DMS79 (cell line): ENCODE results near the gene KLF7.

Experiments
- DNase-seq: peaks from one replicate; lab custom pipeline; 2025; lab: John Stamatoyannopoulos, UW

Gene KLF7

DNA sequence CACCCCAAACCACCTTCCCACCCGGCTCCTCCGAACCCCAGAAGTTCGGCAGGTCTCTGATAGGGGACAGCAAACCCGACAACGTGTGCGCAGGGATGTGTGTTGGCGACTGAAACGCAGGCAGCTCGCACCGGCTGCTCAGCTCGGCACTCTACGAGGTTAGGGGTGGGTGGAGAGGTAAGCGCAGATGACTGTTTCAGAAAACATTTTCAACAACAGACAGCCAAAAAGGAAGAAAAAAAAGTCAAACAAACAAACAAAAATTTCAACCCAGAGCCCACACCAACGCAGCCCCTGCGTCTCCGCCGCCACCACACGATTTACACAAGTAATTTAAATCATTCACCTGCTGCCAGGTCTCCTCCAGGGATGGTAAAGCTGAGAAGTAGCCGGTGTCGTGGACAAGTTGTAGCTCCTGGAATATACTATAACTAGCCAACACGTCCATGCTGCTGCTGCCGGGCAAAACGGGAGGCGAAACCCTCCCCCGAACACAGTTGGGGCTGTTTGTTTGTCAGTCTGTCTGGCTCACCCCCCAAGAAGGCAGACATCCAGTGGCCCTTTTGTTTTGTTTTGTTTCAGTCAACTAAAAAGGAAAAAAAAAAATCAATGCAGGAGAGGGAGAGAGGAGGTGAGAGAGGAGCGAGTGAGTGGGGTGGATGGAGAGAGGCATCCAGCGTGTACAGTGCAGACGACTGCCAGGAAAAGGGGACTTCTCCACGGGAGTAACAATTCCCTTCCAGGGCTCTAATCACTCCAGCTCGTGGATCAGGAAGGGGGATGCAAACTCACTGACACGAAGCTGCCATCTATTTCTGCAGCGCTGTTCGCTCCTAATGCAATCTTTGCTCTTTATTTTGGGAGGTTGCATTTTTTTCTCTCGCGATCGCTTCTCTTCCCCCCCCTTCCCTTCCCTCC lies at the start of gene KLF7:
Gene KLF7, minus strand, starts transcription at position 828 of the 918 bp plus-strand sequence. Its CDS starts 380 bp downstream, at position 448.
- peak; percentile 57 for DNase-seq

DNA sequence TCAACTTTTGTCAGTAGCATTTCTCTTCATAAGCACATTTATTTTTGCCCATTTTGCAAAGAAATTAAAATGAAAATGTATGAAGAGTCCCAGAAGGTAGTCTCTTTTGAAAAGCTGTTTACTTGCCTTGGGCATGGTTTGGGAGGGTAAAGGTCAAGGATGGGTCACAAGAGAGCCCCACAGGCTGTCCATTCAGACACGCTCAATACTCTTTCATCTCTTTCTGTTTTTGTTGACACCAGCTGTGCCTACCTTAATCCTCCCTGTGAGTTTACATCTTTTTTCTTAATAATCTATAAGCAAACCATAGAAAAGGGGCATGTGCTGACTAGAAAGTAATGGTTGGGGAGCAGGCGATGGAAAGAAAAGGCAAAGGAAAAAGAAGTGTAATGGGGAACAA lies 49.6 kb upstream of the KLF7 start:
- no peak for DNase-seq

DNA sequence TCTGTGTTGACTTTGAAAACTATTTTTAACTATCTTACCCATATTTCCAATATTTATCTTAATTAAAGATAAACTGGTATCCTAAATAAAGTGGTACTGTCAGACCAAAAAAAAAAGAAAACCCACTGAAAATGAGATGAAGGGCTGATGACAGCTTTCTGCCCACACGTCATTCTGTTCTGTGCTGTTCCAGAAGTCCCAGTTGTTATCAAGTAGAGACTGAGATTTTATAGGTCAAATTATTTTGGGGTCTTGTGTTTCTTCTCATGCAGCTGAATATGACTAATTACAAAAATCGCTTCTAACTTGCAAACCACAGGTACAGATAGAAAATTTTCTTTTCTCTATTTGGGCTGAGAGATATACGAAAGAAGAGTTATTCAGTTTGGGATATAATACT lies 48.7 kb upstream of the KLF7 start:
- DNase-seq = no peak

DNA sequence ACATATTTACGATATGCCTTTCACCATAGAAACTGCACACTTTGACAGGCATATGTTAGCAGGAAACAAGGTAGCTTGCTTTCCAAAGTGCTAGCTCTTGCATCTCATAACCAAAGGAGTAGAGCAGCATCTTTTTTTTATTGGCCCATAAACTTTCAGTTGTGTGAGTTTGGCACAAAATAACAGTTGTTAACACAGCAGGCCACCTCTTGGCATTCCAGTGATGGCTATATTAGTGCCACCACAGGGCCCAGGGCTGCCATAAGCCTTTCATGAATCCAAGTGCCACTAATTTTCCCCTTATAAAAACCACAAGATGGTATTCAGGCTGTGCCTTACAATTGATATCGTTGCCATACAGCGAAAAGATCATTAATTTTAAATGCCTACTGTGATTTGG lies 40.3 kb upstream of the KLF7 start:
- DNase-seq = peak; percentile 62

DNA sequence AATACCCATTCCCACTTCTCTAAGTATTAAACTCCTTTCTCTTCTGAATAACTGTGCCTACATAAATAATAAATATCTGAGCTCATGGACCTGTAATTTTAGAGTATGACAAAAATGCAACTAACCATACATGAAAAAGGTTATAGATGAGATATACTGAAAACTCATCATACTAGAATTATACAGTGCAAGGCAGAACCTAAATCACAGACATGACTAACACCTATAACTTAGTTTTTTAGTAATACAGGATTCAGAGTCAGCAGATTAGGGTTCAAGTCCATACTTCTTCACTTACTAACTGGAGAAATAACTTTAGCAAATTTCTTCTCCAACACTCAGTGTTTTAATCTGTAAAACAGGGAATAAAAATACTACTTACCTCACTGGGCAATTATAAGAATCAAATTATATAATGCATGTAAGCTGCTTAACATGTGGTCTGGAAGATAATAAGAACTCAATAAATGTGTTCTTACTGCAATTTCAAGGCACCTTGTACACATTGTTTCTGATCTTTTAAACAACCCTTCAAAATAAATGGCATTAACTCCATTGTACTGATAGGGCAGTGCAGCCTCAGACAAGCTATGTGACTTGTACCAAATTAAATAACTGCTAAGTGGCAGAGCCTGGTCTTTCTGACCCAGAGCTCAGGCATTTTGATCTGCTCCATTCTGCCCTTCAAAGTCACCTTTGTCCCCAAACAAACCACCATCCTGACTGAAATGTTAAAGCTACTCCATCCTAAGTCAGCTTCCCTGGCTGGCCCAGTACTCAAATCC lies 39.6 kb upstream of the KLF7 start:
- DNase-seq = no peak

DNA sequence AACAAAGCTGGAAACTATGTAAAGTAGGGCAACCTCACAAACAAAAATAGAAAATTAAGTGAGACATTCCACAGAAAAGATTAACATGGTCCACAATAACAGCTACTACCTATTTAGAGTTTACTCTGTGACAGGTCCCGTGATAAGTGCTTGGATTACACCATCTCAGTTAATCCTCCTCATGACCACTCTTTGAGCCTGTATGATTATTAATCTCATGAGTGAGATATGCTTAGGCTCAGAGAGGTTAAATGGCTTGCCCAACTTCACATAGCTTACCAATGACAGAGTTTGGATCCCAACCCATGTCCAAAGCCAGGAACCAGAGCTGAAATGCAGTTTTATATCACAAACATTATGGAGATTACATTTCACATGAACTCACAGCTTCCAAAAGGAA lies 37.3 kb upstream of the KLF7 start:
- no peak for DNase-seq

DNA sequence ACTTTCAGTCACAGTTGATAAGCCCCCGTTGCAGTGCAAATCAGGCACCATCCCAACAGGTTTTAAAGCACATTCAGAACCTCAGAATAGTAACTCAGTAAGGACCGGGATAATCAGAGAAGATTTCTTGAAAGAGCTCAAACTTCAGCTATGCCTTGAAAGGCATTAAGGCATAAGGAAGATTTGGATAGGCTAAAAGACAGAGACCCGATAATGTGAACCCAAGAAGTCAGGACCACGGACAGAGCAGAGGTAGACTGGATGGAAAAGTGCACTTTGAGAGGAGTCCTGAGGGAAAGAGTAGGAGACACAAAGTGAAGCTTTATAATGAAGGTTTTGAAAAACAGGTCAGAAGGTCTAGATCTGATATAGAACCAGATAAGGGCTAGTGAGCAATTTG lies 36.9 kb upstream of the KLF7 start:
- DNase-seq = no peak

DNA sequence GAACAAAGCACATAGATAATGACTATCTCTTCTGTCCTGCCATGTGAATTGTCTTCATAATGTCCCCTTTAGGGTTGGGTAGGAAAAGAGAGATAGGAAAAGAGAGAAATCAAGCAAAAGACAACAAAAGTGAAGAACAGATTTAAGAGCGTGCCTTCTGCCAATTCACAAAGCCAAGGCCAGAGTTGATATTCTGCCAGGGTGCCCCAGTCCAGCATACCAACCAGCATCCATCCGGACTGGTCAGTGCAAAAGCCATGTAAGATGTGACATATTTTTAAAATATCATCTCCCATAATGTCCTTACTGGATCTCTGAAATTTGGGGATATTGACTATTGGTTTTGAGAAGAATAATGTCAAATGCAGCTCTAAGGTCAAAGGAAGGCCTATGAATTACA lies 35.7 kb upstream of the KLF7 start:
- DNase-seq = no peak

DNA sequence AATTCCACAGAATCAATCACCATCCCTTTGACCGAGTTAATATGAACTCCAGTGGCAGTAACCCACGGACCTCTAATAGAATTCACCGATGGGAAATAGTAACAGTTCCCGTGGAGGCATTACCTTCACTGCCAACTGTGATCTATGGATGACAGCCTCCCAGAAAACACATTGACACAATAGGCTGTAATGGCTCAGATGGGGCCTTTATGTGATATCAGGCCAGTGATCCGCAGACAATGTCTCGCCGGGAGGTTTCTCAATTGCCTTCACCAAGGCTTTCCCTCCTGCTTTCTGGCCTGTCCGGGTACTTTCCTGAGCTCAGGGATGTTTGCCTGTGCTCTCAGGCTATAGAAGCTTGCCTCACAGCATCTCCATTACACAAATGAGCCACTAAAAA lies 34.4 kb upstream of the KLF7 start:
- no peak for DNase-seq

DNA sequence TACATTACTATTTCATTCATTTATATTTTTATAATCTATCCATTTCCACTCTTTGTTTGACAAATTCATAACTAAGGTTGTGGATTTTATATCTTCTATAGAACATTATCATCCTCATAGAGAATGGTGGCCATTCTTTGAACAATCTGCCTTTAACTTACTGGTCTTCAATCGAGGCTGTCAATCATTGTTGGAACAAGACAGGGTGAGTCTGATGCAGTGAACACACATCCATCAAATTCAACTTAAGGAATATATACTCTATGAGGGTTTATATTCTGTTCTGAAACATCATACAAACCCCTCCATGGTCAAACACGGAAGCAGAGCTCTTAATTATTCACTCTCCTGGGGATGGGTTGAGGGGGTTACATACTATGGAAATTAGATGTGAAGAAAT lies 28.3 kb upstream of the KLF7 start:
- DNase-seq = no peak

DNA sequence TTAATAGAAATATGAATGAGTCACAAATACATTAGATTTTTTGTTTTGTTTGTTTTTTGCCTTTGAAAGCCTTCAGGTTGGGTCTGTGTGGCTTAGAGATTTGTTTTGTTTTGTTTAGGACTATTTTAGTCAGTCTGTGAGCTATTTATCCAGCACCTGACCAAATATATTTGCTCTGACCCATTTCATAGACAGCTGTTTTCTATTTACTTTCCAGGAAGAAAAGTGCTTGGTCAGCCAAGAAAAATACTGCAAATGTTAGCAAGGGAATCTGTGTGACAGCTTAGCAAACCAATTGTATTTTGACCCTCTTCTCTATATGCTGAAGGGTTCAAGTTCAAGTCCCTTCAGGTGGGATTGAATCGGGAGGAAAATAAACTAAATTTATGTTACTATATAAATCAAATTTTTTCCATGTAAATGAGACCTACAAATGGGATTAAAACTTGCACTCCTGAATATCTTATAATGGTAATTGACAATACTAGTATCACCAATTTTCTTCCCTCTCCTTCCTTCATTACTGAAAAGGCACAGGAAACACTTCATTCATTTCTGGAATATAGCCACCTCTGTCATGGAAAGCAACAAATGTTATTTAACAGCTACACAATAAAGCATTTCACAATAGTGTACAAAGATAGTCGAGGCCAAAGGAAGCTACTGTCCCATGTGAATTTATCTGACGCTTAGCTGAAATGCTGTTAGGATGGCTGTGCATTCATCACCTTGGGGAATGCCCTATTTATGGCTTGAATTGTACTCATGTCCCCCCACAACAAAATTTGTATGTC lies 23.1 kb upstream of the KLF7 start:
- no peak for DNase-seq

DNA sequence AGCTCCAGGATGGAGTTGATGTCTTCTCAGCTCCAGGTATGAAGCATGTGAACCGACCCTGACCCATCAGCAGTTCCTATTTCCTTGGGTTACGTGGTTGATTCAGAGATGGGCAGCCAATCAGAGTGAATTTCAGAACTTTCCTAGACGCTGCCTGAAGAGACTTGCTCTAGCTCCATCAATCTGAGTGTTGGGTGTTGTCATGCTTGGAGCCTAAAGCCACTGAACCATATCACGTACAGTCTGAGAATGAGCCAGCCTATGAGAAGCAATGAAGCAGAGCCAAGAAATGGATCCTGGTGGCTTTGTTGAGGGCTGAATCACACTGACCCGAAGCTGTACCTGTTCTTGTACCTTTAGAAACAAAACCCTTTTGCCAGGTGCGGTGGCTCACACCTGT lies 19.6 kb upstream of the KLF7 start:
- DNase-seq = no peak

DNA sequence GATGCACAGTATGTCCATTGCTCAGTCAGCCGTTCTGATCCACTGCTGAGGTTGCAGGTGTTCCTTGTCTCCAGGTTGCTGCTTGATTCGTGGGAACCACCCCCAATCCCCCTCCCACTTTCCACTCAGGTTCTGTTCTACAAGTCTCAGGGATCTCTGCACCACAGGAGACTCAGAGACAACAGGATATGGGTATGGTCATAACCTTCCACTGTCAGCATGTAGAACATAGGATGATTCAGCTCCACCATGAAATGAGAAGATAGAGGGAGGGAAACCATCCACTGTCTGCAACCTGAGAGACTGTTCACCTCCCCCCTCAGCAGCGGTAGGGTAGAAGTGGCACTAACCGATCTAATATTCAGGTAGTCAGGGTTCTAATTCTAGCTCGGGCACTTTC lies 19.0 kb upstream of the KLF7 start:
- no peak for DNase-seq

DNA sequence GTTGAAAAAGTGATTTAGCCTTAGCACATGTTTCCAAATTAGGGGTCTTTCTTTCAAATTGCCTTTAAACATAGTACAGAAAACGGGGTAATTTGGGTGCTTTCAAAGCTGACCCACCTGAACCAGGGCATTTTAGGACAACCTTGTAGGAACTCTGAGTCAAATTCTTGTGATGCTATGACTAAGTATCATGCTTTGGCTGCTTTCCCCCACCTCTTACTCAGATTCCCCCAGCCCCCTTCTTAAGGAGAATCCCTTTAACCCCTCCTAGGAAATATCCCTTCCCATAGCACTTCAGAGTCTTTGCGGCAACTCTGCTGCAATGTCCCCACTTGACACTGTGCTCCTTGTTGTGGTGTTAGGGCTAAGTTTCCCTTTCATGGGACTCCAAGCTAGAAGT lies 18.6 kb upstream of the KLF7 start:
- no peak for DNase-seq

DNA sequence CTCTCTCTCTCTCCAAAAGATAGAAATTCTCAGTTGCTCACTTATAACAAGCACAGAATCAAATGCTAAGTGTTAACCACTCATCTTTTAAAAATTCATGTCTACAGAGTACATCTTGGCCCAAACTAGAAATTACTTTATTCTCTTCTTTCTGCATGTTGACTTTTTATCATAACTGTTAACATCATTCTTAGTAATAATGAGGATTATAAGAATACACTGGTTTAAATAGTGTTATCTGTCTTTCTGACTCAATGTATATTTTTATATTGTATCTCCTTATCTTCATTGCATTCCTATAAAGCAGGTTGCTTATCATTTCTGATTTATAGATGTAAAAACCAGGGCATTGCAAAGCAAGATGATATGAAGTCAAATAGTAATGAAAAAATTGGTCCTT lies 17.8 kb upstream of the KLF7 start:
- no peak for DNase-seq

DNA sequence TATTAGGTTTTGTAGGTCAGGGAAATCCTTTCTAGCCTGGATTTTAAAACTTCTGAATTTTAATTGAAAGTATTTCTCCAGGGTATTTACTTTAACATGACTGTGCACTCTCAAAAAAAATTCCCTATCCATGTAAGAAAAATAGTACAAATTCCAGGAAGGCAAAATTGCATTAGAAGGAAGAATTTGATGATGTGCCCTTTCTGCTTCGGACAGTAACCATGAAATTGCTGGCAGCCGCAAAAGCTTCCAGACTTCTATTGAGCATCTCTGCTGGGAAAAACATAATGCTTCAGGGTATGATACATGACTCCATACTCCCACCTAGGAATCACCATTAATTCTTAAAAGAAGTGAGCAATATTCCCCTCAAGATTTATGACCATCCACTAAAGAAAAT lies 17.2 kb upstream of the KLF7 start:
- no peak for DNase-seq

DNA sequence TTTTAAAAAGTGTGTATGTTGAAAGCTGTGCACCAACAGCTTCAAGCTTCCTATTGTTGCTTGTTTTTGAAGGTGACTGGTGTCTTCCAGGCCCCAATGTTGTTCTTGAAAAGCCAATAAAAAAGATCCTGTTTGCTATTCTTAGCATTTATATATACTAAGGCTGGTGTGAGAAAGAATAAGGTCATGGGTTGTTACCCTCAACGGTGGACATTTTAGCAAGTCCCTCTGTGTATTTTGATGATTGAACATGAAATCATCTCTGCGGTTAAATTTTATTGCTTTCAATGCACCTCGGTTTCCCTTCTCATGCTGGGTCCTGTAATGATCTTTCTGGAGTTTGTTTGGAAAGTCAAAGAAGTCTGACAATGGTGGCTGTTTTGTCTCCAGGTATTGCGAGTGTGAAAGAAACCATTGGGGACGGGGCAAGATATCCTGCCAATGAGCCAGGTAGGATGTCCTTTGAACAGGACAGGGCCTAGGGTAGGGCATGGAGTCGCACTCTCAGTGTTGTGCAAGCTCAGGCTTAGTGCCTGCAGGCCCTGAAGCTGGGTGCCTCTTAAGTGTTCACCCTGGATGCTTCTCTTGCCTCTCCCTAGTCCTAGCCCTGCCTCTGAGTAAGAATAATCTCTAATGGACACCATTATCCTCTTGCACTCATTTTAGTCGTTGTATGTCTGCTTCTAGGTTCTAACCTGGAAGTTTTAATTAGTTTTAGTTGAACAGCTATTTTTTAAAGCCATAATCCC lies 16.0 kb upstream of the KLF7 start:
- DNase-seq = no peak

DNA sequence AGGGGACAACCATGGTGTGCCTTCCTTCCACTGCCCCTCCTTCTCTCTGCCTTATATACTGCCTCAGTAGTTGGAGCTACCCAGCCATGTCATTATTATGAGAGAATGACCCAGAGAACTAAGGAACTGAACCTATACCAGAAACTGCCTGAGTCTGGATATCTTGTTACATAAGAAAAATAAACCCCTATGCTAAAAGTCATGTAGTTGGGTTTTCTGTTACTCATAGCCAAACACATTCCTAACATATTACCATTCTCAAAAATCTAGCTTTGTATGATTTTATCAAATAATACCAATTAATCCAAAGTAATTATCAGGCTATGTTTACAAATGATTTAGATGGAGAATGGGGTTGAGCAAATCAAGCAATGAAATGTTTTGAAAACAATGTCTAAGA lies 15.0 kb upstream of the KLF7 start:
- no peak for DNase-seq

DNA sequence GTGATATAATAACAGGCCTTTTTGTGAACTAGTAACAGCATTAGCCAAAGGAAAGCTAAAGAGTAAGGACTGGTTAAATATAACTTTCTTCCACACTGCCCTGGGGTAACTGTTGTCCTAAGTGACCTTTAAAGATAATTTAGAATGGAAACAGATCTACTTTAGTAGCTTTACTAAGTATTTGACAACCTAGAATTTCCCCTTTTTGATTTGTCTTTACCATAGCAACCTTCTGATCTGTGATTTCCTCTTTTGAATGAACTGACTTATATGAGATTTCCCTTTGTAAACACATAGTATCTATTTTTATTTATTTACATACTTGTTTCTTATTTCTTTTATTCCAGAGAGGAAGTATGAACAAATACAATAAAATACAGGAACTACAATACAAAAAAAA lies 10.5 kb upstream of the KLF7 start:
- no peak for DNase-seq

DNA sequence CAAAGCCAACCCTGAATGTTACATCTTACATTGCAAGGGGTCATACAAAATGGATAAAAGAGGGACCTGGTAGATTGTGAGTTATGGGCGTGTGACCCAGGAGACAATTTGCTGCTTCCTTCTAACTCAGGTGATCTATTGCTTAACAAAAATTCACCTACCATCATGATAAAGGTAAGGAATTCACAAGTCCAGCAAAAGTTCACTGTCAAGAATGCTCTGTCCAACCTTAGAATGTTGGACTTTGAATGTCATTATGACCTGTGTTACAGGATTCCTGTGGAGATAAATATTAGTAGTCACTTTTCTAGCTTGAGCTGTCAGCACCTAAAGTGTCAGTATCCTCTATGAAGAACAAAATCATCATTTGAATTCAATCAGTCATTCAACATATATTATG lies 7.9 kb upstream of the KLF7 start:
- no peak for DNase-seq

DNA sequence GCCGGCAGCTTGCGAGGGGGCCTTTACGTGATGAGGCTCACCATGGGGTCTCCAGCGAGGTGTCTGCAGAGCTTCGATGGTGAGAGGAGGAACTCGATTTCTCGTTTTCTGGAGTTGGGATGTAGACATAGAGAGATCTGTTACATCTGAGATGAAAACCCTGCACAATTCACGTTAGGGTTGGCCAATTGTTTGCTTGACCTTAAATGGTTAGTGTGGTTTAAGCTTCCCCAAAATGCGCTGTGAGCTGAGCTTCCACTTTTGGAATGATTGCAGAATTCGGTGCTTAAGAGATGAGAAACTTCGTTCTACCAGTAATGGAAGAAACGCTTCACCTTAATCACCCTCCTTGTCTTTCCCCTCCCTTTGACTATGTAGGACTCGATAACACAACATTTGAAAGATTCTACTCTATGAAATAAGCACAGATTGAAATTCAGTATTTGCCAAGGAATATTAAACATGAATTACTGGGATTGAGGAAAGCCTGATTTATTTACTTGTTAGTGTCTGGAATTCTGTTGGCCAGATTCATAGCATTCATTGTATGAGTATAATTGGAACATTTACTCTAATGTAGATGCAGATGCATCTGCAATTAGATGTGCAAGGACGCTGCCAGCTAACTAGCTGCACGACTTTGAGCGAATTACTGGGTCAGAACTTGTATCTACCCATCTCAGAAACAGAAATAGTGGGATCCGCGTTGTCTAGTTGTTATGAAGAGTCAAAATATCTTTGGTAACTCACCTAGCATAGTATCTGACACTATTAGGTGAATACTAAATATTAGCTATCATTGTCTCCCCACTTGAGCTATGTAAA lies 1.6 kb upstream of the KLF7 start:
- peak; percentile 59 for DNase-seq
